Measurements from ENCODE around the gene SCGB2B2.
"Not testable (repeated sequence)": the region's sequence is repeated elsewhere in the genome, so short reads cannot be mapped to it uniquely, and the experiment has no call there.

SCGB2B2 gene, protein sequence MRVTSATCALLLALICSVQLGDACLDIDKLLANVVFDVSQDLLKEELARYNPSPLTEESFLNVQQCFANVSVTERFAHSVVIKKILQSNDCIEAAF

GRCh38 chr19:34676697-34677385, at the start of gene SCGB2B2:
Gene SCGB2B2, minus strand, starts transcription at chr19:34677159. Its CDS starts 82,596 bp downstream, at chr19:34594563.
- DNase-seq (ENCODE audit: low read depth in 2 of 2) = peak in 1 of 2 donors; percentile 66

GRCh38 chr19:34725400-34725799, 48.4 kb upstream of the SCGB2B2 start:
- DNase-seq (ENCODE audit: low read depth in 2 of 2) = no peak

DNA sequence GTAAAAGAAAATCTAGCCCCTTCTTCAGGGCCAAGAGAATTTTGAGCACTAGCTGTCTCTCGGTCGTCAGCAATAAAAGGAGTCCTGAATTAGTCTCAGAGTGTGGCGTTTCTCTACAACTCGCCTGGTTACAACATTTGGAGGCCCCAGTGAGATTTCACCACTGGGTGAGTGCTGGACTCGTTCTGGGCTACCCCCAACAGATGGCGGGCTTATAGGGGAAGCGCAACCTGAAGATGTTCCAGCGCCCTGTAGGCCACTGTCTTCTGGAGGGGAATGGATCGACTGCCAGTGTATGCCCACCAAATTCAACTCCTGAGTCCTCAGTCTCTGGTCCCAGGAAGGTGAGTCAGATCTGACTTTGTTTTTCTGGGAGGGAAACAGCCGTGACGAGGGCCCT, 45.4 kb upstream of the SCGB2B2 start:
- no peak for DNase-seq (ENCODE audit: low read depth in 2 of 2)

DNA sequence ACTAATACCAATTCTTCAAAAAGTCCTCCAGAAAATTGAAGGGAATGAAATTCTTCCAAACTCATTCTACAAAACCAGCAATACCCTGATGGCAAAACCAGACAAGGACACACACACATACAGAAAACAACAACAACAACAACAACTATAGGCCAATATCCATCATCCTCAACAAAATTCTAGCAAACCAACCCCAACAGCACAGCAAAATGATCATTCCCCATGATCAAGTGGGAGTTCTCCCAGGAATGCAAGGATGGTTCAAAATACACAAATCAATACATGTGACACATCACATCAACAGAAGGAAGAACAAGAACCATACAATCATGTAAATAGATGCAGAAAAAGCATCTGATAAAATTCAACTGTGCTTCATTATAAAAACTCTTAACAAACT, 38.4 kb upstream of the SCGB2B2 start:
- DNase-seq (ENCODE audit: low read depth in 2 of 2) = no peak

- no peak for DNase-seq (ENCODE audit: low read depth in 2 of 2)
Observed at GRCh38 chr19:34713262-34713637, 36.3 kb upstream of the SCGB2B2 start.

DNA sequence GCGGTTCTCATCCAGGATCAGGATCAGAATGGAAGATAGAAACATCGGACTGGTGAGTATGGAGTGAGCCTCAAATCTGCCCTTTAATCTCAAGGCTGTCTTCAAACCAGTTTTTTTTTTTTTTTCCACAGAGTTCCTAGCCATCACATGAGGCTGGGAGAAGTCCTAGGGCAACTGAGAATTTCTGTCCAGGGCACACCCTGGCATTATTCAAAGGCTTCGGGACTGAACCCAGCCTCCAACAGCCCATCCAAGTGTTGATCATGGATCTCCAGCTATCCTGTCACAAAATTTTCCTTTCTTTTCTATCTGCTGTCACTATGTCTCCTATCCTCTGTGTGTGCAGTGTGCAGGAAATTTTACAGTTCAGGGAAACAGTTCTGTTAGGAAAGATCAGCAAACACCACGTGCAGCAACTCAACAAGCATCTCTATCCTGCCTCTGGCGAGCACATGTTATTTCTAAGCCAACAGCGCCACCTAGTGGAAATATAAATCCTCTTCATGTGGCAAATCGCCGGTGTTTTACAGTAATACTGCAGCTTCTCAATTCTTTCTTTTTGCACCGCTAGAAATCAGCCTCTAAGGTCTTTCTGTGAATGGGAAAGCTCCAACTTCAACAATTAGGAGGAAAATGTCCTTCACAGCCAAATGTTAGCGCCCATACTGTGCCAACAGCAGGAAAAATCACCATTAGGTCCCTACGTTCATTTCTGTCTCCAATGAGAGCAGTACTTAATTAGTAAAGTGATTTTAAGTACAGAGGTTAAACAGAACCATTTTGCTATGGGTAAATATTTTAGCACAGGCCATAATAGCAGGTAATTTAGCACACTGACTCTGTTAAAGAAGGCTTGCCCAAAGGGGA, 35.7 kb upstream of the SCGB2B2 start:
- peak in 1 of 2 donors; percentile 39 for DNase-seq (ENCODE audit: low read depth in 2 of 2)

DNA sequence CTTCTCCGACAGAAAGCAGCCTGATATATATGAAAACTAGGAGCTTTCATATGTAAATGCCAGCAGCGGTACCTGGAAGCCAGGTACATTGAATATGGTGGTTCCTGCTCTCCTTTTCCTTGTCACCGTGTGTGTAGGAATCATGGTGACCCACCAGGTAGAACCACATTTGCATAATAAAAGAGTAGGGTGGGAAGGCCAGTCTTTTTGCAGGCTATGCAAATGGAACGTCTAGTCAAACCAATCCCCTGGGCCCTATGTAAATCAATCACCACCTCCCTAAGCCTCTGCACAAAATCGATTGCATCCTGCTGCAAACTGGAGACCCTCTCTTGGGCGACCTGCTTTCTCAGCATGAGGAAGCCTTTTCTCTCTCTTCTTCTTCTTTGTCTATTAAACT, 34.9 kb upstream of the SCGB2B2 start:
- DNase-seq (ENCODE audit: low read depth in 2 of 2) = no peak

GRCh38 chr19:34707661-34708060, 30.7 kb upstream of the SCGB2B2 start:
- DNase-seq (ENCODE audit: low read depth in 2 of 2) = no peak

DNA sequence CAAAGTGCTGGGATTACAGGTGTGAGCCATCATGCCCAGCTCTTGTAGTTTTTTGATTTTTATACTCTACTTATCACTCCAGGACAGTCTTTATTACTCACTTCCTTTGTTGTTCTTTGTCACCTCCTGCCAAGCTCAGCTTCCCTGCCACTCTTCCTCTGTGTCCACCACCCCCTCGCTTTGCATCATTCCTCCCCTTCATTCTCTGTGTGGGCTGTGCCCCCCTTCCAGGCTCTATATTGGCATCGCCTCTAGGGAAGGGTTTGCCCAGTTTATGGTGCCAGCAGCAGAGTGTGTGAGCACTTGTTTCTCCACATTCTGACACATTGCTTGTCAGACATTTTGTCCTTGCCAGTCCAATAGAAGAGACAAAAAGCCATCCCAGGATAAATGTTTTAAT, 15.6 kb upstream of the SCGB2B2 start:
- no peak for DNase-seq (ENCODE audit: low read depth in 2 of 2)

- no peak for DNase-seq (ENCODE audit: low read depth in 2 of 2)
Observed at GRCh38 chr19:34690372-34690771, 13.4 kb upstream of the SCGB2B2 start.

DNA sequence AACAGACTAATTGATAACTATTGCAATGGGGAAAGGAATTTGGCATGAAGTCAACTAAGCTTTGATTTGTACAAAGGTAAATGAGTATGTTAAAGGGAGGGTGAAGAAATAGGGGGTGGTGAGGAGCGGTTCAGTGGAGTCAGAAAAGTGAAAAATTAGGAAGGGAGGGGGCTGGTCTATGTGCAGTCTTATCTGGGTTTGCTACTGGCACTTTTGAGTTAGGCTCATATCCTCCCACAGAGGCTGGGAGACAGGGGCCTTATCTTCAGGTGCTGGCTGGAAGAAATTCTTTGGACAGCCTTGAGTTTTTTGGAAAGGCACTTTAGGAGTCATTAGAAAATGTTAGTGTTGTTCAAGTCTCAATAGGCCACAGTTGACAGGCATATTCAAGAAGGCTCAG, 11.6 kb upstream of the SCGB2B2 start:
- no peak for DNase-seq (ENCODE audit: low read depth in 2 of 2)

DNA sequence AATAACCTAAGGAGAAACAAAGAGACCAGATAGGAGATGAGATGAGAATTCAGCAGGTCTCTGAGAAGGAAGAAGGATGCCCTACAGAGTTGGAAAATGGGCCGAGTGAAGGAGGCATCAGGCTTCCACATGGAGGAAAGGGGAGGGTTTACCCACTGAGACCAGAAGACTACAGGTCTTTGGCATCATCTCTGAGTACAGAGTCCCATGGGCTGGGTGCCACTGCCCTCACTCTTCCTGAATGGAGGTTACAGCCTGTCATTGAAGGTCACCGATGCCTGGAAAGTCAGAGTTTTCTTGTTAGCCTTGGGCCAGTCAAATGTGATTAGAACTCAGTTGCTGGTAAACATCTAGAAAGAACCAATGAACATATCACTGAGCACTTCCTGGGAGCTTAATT, 10.4 kb upstream of the SCGB2B2 start:
- DNase-seq (ENCODE audit: low read depth in 2 of 2) = no peak

DNA sequence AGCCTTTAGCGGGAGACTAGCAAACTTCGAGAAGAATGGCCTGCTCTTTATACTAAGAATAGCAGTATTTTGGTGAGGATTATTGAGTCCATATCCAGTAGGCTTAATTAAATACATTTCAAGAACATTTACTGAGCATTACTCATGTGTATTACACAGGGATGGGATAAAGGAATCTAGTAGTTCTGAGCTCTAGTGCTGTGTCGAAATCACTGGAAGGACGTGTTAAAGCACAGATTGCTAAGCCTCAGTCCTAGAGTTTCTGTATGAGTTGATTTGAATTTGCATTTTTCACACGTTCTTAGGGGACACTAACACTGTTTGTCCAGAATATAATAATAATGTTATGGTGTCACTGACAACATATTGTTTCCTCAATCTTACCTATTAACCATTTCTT, 9.5 kb upstream of the SCGB2B2 start:
- no peak for DNase-seq (ENCODE audit: low read depth in 2 of 2)

GRCh38 chr19:34685266-34685665, 8.3 kb upstream of the SCGB2B2 start:
- not testable (repeated sequence) for DNase-seq (ENCODE audit: low read depth in 2 of 2)

DNA sequence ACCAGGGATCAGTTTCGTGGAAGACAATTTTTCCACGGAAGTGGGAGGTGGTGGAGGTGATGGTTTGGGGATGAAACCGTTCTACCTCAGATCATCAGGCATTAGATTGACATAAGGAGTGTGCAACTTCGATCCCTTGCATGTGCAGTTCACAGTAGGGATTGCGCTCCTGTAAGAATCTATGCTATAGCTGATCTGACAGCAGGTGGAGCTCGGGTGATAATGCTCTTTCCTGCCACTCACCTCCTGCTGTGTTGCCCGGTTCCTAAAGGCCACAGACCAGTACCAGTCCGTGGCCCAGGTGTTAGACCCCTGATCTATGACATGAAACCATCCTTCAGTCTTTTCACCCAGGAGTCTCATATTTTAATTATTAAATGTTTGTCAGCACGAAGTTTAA, 4.5 kb upstream of the SCGB2B2 start:
- DNase-seq (ENCODE audit: low read depth in 2 of 2) = no peak

DNA sequence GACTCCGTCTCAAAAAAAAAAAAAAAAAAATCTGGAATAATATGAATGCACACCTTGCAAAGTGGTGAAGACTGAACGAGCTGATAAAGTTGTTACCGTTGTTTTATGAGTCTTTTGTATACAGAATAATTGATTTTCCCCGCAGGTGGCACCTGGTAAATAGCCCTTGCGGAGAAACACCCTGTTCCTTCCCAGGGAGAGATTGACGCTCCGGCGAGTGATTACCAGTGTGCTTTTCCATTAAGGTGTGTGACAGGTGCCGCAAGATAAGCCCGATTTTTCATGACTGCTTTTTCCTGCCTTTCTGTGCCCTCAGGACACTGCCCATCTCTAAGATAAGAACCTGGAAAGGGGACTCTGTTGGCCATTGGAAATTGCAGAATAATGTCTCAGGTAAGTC, 1.5 kb upstream of the SCGB2B2 start:
- DNase-seq (ENCODE audit: low read depth in 2 of 2) = no peak

- DNase-seq (ENCODE audit: low read depth in 2 of 2) = no peak
Observed at GRCh38 chr19:34678085-34678412, 1.1 kb upstream of the SCGB2B2 start.

DNA sequence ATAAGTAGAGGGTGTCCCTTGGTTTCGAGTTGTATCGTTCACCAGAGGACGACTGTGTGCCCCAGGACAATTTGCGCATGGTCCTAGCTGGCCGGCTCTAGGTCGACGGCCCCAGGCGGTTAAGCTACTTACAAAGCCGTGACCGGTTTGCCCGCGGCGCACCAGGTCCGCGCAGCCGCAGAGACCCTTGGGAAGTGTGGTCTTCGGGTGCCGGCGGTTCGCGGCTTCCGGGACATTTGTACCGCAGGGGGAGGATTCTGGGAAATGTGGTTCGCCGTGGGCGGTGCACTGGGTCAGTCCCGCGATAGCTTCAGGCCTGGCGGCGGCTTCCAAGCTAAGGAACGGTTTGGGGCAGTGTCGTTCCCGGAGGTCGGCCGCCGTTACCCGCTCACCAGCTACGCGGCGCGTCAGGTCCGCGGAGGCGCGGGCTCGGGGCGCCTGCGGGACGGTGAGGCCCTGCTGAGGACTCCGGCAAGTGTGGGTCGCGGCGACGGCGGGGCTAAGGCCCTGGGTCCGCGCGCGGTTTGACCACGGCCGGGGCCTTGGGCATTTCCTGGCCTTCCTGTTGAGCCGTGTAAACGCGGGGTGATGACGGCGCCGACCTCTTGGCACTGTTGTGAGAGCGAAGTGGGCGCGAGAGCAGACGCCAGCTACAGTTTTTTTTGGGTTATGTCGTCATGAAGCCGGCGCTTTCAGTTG, 576 bp upstream of the SCGB2B2 start, which contains the start of gene ZNF302:
Gene ZNF302, plus strand, starts transcription at position 293 of the 699 bp plus-strand sequence. CDS start 1,127 bp downstream, outside the sequence.
- DNase-seq (ENCODE audit: low read depth in 2 of 2) = peak; percentile 91

DNA sequence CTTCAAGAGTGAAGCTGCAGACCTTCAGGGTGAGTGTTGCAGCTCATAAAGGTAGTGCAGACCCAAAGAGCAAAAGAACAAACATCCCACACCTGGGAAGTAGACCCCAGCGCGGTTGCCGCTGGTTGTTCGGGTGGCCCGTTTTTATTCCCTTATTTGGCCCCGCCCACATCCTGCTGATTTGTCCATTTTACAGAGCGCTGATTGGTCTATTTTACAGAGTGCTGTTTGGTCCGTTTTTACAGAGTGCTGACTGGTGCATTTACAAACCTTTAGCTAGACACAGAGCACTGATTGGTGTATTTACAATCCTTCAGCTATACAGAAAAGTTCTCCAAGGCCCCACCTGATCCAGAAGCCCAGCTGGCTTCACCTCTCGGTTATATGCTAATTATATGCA, 1.0 kb downstream of the SCGB2B2 start:
- DNase-seq (ENCODE audit: low read depth in 2 of 2) = no peak

DNA sequence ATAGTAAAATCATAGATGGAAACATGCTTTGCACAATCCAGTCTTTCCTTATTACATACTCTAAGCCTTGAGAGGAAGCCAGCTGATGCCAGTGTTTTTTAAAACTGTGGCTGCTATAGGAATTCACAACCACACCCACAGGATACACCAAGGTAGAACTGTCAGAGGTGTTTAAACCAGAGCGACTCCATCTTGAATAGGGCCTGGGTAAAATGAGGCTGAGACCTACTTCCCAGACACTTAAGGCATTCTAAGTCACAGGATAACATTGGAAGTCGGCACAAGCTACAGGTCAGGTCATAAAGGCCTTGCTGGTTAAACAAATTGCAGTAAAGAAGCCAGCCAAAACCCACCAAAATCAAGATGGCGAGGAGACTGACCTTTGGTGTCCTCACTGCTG, 1.7 kb downstream of the SCGB2B2 start:
- no peak for DNase-seq (ENCODE audit: low read depth in 2 of 2)

GRCh38 chr19:34673590-34673989, 3.4 kb downstream of the SCGB2B2 start:
- no peak for DNase-seq (ENCODE audit: low read depth in 2 of 2)

- no peak for DNase-seq (ENCODE audit: low read depth in 2 of 2)
Observed at GRCh38 chr19:34671972-34672371, 5.0 kb downstream of the SCGB2B2 start.

Measured in activated CD8-positive, alpha-beta memory T cell treated with anti-CD3 and anti-CD28 coated beads for 4 hours (primary cell).